GM18511 (cell line): ENCODE data around the gene DOCK3.
"Not testable (repeated sequence)": the region's sequence is repeated elsewhere in the genome, so short reads cannot be mapped to it uniquely, and the experiment has no call there.

ENCODE experiments used
- ATAC-seq: cut with Tn5 transposase; IDR thresholded peaks from one replicate; pipeline ENCODE4 v1.9.1; 2021; ENCODE audit warnings: mild to moderate bottlenecking, moderate library complexity; ENCODE audit not compliant: unreplicated experiment

Gene DOCK3

GRCh38 chr3:51380601-51381332, 706.0 kb downstream of the DOCK3 start:
- no peak for ATAC-seq

DNA sequence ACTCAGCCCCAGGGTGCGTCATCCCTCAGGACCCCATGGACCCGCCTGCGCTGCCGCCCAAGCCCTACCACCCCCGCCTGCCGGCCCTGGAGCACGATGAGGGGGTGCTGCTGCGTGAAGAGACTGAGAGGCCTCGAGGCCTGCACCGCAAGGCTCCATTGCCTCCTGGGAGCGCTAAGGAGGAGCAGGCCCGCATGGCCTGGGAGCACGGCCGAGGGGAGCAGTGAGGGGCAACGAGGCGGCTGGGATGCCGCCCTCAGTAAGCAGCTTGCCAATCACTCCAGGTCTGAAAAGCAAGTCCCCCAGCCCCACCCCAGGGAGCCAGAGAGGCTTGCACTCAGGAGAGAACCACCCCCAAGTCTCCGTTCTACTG, 706.6 kb downstream of the DOCK3 start:
- no peak for ATAC-seq

- no peak for ATAC-seq
These were observed 707.5 kb downstream of the DOCK3 start for GRCh38 chr3:51382076-51382745.

GRCh38 chr3:51382947-51383578, 708.3 kb downstream of the DOCK3 start:
- ATAC-seq = no peak

DNA sequence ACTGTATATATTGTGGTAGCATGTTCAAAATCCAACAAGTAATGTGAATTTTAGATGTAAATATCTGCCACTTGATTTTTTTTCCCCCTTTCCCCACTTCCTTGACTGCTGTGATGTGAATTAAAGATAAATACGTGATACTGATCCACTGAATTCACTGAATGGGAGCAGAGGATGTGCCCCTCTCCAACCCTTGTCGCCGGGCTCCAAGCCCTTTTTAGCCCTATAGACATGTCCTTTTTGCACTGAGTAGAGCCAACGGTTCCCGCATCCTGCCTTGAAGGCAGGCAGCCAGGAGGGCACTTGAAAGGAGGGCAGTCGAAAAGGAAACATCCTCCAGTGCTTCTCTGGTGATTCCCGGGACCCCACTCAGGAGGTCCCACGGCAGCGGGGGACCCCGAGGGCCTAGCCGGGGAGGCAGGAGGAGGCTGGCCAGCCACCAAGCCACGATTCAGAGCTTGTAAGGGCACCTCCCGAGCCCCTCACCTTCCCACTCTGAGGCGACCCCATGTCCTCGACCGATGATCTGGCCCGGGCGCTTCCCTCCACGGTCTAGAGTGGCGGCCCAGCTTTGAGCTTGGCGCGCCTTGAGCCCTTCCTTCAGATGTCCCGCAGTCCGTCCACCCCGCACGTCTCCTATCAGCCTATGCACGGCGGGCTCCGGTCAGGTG, 709.5 kb downstream of the DOCK3 start:
- ATAC-seq = peak; percentile 34

GRCh38 chr3:51384726-51385473, 710.2 kb downstream of the DOCK3 start, which contains the start of gene MANF:
Gene MANF (plus strand): TSS chr3:51385291. CDS start chr3:51385343, 52 bp downstream.
- peak; percentile 96 for ATAC-seq

DNA sequence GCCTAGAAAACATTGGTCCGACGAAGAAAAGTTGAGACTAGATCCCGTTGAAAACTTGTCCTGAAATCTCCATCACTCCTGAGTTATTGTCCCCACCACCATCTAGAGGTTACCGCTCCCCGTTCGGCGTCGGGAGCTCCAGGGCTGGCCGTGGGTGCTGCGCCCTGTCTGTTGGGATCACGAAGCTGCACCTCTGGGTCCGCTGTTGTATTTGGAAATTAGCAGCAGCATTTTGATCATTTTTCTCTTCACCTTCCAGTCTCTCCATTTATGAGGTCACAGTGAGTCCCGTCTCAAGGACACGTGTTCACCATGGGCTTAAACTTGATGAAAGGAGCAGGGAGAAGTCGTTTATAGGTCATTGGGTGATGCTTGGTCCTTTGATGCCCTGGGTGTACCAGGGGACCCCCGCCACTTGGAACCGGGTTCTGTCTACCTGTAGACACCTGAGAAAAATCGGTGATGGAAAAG, 710.9 kb downstream of the DOCK3 start:
- no peak for ATAC-seq

- ATAC-seq = no peak
These were observed 711.6 kb downstream of the DOCK3 start for GRCh38 chr3:51386159-51386851.

GRCh38 chr3:51386852-51387229, 712.1 kb downstream of the DOCK3 start:
- no peak for ATAC-seq

DNA sequence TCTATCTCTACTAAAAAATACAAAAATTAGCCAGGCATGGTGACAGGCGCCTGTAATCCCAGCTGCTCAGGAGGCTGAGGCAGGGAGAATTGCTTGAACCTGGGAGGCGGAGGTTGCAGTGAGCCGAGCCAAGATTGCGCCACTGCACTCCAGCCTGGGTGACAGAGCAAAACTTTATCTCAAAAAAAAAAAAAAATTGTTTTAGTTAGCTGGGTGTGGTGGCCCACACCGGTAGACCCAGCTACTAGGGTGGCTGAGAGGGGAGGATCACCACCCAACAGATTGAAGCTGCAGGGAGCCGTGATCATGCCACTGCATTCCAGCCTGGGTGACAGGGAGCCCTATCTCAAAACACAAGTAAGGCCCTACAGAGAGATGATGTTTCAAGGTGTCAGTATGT, 712.6 kb downstream of the DOCK3 start:
- not testable (repeated sequence) for ATAC-seq

- ATAC-seq = no peak
These were observed 713.7 kb downstream of the DOCK3 start for GRCh38 chr3:51388286-51389029.

- ATAC-seq = no peak
These were observed 714.9 kb downstream of the DOCK3 start for GRCh38 chr3:51389423-51390183.

DNA sequence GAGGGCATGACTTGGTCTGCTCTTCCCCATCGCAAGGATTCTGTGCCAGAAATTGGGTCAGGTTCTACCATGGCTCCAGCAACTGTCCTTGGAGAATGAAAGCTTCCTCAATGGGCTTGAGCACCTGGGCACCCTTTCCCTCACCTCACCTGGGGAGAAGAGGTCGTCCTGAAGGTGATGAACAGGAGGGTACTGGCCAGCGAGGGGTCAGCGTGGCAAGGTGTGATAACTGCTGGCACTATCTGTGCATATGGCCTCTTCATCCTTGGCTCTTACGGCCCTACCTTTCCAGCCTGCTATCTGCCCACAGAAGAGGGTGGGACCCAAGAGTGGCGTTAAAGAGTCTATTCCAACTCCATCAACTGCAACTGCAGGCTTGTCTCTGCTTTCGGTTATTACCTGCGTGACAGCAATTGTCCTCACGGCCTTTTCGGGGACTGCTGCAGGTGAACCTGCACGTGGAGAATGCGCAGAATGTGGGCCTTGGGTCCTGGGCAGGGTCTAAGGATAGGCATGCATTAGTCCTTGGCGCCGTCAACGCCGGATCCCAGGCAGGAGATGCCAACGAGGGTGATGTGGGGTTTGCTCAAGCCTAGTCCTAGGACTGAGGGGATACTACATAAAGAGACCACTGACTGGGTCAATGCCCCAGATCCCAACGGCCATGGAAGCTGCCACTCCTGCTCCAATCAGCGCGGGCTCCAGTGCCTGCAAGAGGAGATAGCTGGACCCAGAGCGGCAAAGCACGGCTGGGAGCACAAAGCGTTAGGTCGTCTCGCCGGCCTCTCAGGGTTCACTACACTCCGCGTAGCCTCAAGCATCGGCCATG, 715.7 kb downstream of the DOCK3 start:
- peak; percentile 8 for ATAC-seq

DNA sequence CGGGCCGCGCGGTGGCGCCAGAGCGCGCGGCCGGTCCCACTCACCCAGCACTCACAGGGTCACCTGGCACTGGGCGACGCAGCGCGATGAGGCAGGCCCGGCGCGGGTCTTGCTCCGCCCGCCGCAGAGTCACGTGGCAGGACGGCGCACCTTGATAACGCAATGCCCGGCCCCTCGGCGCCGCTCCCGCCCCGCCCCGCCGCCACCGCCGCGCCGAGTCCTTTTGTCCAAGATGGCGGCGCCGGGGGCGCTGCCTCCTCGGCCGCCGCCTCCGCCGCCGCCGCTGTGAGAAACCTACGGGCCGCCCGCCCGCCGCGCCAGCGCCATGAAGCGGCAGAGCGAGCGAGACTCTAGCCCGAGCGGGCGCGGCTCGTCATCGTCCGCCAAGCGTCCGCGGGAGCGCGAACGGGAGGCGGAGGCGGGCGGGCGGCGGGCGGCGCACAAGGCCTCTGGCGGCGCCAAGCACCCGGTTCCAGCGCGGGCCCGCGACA, 716.4 kb downstream of the DOCK3 start, which contains the start of gene RBM15B:
RBM15B (plus strand) TSS at position 211 of the 491 bp plus-strand sequence; CDS start at position 326, 115 bp downstream.
- peak; percentile 95 for ATAC-seq

- peak; percentile 17 for ATAC-seq
These were observed 717.0 kb downstream of the DOCK3 start for GRCh38 chr3:51391566-51392354.

DNA sequence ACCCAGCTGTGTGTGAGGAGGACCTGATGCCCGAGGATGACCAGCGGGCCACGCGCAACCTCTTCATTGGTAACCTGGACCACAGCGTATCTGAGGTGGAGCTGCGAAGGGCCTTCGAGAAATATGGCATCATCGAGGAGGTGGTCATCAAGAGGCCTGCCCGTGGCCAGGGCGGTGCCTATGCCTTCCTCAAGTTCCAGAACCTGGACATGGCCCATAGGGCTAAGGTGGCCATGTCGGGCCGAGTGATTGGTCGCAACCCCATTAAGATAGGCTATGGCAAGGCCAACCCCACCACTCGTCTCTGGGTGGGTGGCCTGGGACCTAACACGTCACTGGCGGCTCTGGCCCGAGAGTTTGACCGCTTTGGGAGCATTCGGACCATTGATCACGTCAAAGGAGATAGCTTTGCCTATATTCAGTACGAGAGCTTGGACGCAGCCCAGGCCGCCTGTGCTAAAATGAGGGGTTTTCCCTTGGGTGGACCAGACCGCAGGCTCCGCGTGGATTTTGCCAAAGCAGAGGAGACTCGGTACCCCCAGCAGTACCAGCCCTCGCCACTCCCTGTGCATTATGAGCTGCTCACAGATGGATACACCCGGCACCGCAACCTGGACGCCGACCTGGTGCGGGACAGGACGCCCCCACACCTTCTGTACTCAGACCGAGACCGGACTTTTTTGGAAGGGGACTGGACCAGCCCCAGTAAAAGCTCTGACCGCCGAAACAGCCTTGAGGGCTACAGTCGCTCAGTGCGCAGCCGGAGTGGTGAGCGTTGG, 717.8 kb downstream of the DOCK3 start:
- ATAC-seq = no peak
